ENCODE data around the gene ZNF445. TPM values are rescaled to one million over a fixed set of nuclear protein-coding genes. Genes with fewer than 3 reads are reported as not detected.

Gene ZNF445
- total RNA-seq, 2 experiments from 2014 or later, result 16.6 to 18.7 TPM

Other genes with a start within 250 kb of the ZNF445 start
- gene TOPAZ1, start 235.8 kb downstream of the ZNF445 start, total RNA-seq, result not detected
- 10 to 100 TPM; 17.2 to 17.9 TPM for gene TCAIM, start 138.9 kb downstream of the ZNF445 start, total RNA-seq
- 1 to 10 TPM; 1.3 to 1.7 TPM for gene ZKSCAN7, start 77.5 kb upstream of the ZNF445 start, total RNA-seq
- gene ZNF660, start 107.3 kb upstream of the ZNF445 start, total RNA-seq, result under 1 TPM; 0.07 to 0.10 TPM
- 1 to 10 TPM; 9.1 to 9.9 TPM for gene ZNF197, start 147.4 kb upstream of the ZNF445 start, total RNA-seq
- 1 to 10 TPM; 3.2 TPM for gene ZNF35, start 171.1 kb upstream of the ZNF445 start, total RNA-seq
- gene ZNF502, start 235.0 kb upstream of the ZNF445 start, total RNA-seq, result under 1 TPM; 0.69 to 0.77 TPM